ENCODE results near the gene SCO2.

Gene SCO2

GRCh38 chr22:50567721-50568252 lies 42.4 kb upstream of the SCO2 start:
- Histone ChIP-seq H3K4me3 (ENCODE audit: low read depth, low read length) (no peak overlapping the region), H3K9me3 (ENCODE audit: control insufficient read depth, insufficient read depth, low read depth, low read length) (no peaks in the 10 kb centered on the region), H3K27ac (ENCODE audit: extremely low read depth, low read depth, low read length) (no peak overlapping the region), H3K36me3 (ENCODE audit: control insufficient read depth in 2 of 2, insufficient read depth in 1 of 2, low read length in 2 of 2) (peaks cover 32 to 54% of the 10 kb centered on the region in 2 experiments), H3K4me1 (ENCODE audit: control insufficient read depth, insufficient read depth, low read length) (0 out of 2 replicates have a peak, but pooled peaks cover 2% of the 10 kb centered on the region)
- CTCF ChIA-PET, result no interaction called here
- POLR2A ChIA-PET, result no interaction called here
- peak; percentile 86 for TF ChIP-seq ZNF121 (tag by site-specific recombination; IDR thresholded peaks at IDR 0.05)
- no peak for TF ChIP-seq HIC1 (tag by site-specific recombination; IDR thresholded peaks at IDR 0.05)
- no peak for TF ChIP-seq TCF7L2 (IDR thresholded peaks at IDR 0.05; ENCODE audit: borderline replicate concordance, low read depth, low read length)

GRCh38 chr22:50564289-50564688 lies 38.9 kb upstream of the SCO2 start:
- CTCF ChIA-PET, result interaction anchor here (0.6 to 4.6 kb wide), 12 partner anchors 11 to 1217 kb away, joined by 3 to 37 read pairs (median 12); partner anchors contain the start of genes CPT1B and SCO2
- POLR2A ChIA-PET, result interaction anchor here (0.6 to 2.8 kb wide), 7 partner anchors 8 to 71 kb away, joined by 3 to 28 read pairs (median 7); partner anchors contain the start of genes CPT1B, LMF2, NCAPH2 and SCO2

More at GRCh38 chr22:50564289-50564688, 38.9 kb upstream of the SCO2 start:
- TF ChIP-seq HOXC10 (CRISPR knock-in tag; IDR thresholded peaks at IDR 0.05) (no peak), ZFP41 (tag by site-specific recombination; IDR thresholded peaks at IDR 0.05; ENCODE audit: borderline replicate concordance) (no peak), ZBTB10 (tag by site-specific recombination; IDR thresholded peaks at IDR 0.05) (no peak), ZNF701 (tag by site-specific recombination; IDR thresholded peaks at IDR 0.05) (no peak), PRDM10 (tag by site-specific recombination; IDR thresholded peaks at IDR 0.05) (no peak), ZNF350 (tag by site-specific recombination; IDR thresholded peaks at IDR 0.05) (no peak), ZFP37 (tag by site-specific recombination; IDR thresholded peaks at IDR 0.05) (no peak), ZNF140 (tag by site-specific recombination; IDR thresholded peaks at IDR 0.05) (no peak), PRDM1 (tag by site-specific recombination; IDR thresholded peaks at IDR 0.05) (no peak), YY1 (tag by site-specific recombination; IDR thresholded peaks at IDR 0.05) (no peak), OVOL3 (tag by site-specific recombination; IDR thresholded peaks at IDR 0.05) (no peak), BCL11B (tag by site-specific recombination; IDR thresholded peaks at IDR 0.05; ENCODE audit: low read depth) (no peak), KLF1 (tag by site-specific recombination; IDR thresholded peaks at IDR 0.05) (no peak), ZBTB48 (tag by site-specific recombination; IDR thresholded peaks at IDR 0.05) (no peak), BCL11A (tag by site-specific recombination; IDR thresholded peaks at IDR 0.05; ENCODE audit: low read depth) (no peak)
- TF ChIP-seq, protein P1, sequence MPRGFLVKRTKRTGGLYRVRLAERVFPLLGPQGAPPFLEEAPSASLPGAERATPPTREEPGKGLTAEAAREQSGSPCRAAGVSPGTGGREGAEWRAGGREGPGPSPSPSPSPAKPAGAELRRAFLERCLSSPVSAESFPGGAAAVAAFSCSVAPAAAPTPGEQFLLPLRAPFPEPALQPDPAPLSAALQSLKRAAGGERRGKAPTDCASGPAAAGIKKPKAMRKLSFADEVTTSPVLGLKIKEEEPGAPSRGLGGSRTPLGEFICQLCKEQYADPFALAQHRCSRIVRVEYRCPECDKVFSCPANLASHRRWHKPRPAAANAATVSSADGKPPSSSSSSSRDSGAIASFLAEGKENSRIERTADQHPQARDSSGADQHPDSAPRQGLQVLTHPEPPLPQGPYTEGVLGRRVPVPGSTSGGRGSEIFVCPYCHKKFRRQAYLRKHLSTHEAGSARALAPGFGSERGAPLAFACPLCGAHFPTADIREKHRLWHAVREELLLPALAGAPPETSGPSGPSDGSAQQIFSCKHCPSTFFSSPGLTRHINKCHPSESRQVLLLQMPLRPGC (tag by site-specific recombination; IDR thresholded peaks at IDR 0.05), result no peak
- H3K36me3 ChIP-seq (ENCODE audit: control insufficient read depth in 2 of 2, insufficient read depth in 1 of 2, low read length in 2 of 2), result peaks cover 16 to 20% of the 10 kb centered on the region in 2 experiments
- no peaks in the 10 kb centered on the region for H3K9me3 ChIP-seq (ENCODE audit: control insufficient read depth, insufficient read depth, low read depth, low read length)
- 0 out of 2 replicates have a peak, but pooled peaks cover 2% of the 10 kb centered on the region for H3K4me1 ChIP-seq (ENCODE audit: control insufficient read depth, insufficient read depth, low read length)
- no peak overlapping the region for H3K27ac ChIP-seq (ENCODE audit: extremely low read depth, low read depth, low read length)
- no peak overlapping the region for H3K4me3 ChIP-seq (ENCODE audit: low read depth, low read length)
